ENCODE measurements around the gene PRKD1. TPM values are rescaled to one million over a fixed set of nuclear protein-coding genes. Genes with fewer than 3 reads are reported as not detected.

PRKD1 gene
- total and polyA plus RNA-seq, 10 of the 15 experiments (the other 5 are each of a cell fraction or from before 2014, with no cell fraction given) = 0.02 to 0.56 TPM; not detected in 8

- POLR2A ChIA-PET = no interaction called here
- no peak overlapping the region for H3K4me3 ChIP-seq
- WGBS (ENCODE audit: insufficient coverage, insufficient replicate concordance, low lambda C conversion rate, missing lambda C conversion rate) = 0% methylated on average over 2 of the region's 2 CpGs
- BruUV-seq (replicated peaks) = no TSS peak
- DNase-seq (ENCODE audit: low read depth, low spot score) = no peak
- H3K27ac ChIP-seq (ENCODE audit: control insufficient read depth, insufficient read depth) = no peak overlapping the region
- H3K4me2 ChIP-seq (ENCODE audit: control insufficient read depth, insufficient read depth) = no peak overlapping the region
- no peaks in the 10 kb centered on the region for H3K4me1 ChIP-seq (ENCODE audit: control insufficient read depth, insufficient read depth, low read length)
- TF ChIP-seq CHD4 (IDR thresholded peaks at IDR 0.05) = no peak
- TF ChIP-seq, protein P1, sequence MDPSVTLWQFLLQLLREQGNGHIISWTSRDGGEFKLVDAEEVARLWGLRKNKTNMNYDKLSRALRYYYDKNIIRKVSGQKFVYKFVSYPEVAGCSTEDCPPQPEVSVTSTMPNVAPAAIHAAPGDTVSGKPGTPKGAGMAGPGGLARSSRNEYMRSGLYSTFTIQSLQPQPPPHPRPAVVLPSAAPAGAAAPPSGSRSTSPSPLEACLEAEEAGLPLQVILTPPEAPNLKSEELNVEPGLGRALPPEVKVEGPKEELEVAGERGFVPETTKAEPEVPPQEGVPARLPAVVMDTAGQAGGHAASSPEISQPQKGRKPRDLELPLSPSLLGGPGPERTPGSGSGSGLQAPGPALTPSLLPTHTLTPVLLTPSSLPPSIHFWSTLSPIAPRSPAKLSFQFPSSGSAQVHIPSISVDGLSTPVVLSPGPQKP (IDR thresholded peaks at IDR 0.05; ENCODE audit: low read depth, low read length) = no peak
- TF ChIP-seq CBX3 (IDR thresholded peaks at IDR 0.05; ENCODE audit: borderline replicate concordance, low read depth) = no peak
- TF ChIP-seq CEBPB (IDR thresholded peaks at IDR 0.05; ENCODE audit: borderline replicate concordance in 1 of 2, low read depth in 2 of 2, low read length in 2 of 2) = no peak
- no peak for TF ChIP-seq NRF1 (conservative IDR thresholded peaks at IDR 0.05; ENCODE audit: low read depth, low read length)
- no peak for TF ChIP-seq NFIC (IDR thresholded peaks at IDR 0.05; ENCODE audit: low read depth, low read length)
- no peak for TF ChIP-seq ESRRA (IDR thresholded peaks at IDR 0.05; ENCODE audit: low read length)
- no peak for TF ChIP-seq YBX1 (IDR thresholded peaks at IDR 0.05)
- RAD21 ChIA-PET (ENCODE audit: unreplicated experiment) = no interaction called here
- H3K79me2 ChIP-seq (ENCODE audit: control insufficient read depth, insufficient read depth, low read length) = no peaks in the 10 kb centered on the region
- H3K36me3 ChIP-seq (ENCODE audit: control insufficient read depth in 2 of 2, insufficient read depth in 2 of 2, low read length in 1 of 2) = no peaks in the 10 kb centered on the region
- intact Hi-C loops (cut with micrococcal nuclease; ENCODE audit: unreplicated experiment) = no loop called here
- FAIRE-seq = no peak
- H2AFZ ChIP-seq (ENCODE audit: control insufficient read depth, low read depth, low read length) = no peak overlapping the region
- no peak for ATAC-seq
- no peaks in the 10 kb centered on the region for H3K27me3 ChIP-seq (replicated peaks in 1 of 2; ENCODE audit: control insufficient read depth in 2 of 2, insufficient read depth in 2 of 2, low read length in 1 of 2)
- CTCF ChIA-PET = no interaction called here
- in situ Hi-C loops (cut with MboI) = no loop called here
- SMC1A ChIA-PET (ENCODE audit: uncharacterized antibody, unreplicated experiment) = interaction anchor here (0.6 kb wide), 1 partner anchor 310 kb away, joined by 3 read pairs; no protein-coding TSS in a partner anchor
- no peak overlapping the region for H3K9ac ChIP-seq (ENCODE audit: control insufficient read depth, insufficient read depth, low read length)
- no peaks in the 10 kb centered on the region for H4K20me1 ChIP-seq (ENCODE audit: control insufficient read depth, insufficient read depth)
- no peaks in the 10 kb centered on the region for H3K9me3 ChIP-seq (replicated peaks; ENCODE audit: control insufficient read depth, insufficient read depth, low read length)
These were observed 318.8 kb downstream of the PRKD1 start for GRCh38 chr14:29608861-29609260.
